ENCODE data around the gene ZNF609. TPM values are rescaled to one million over a fixed set of nuclear protein-coding genes. Genes with fewer than 3 reads are reported as not detected.
A peak's percentile ranks its signal among the peaks of the same experiment; 100 is the strongest.

ZNF609 gene
- total and polyA plus RNA-seq, 2 of the 13 experiments (the other 11 are each of a cell fraction or from before 2014, with no cell fraction given), result 8.9 to 9.9 TPM

DNA sequence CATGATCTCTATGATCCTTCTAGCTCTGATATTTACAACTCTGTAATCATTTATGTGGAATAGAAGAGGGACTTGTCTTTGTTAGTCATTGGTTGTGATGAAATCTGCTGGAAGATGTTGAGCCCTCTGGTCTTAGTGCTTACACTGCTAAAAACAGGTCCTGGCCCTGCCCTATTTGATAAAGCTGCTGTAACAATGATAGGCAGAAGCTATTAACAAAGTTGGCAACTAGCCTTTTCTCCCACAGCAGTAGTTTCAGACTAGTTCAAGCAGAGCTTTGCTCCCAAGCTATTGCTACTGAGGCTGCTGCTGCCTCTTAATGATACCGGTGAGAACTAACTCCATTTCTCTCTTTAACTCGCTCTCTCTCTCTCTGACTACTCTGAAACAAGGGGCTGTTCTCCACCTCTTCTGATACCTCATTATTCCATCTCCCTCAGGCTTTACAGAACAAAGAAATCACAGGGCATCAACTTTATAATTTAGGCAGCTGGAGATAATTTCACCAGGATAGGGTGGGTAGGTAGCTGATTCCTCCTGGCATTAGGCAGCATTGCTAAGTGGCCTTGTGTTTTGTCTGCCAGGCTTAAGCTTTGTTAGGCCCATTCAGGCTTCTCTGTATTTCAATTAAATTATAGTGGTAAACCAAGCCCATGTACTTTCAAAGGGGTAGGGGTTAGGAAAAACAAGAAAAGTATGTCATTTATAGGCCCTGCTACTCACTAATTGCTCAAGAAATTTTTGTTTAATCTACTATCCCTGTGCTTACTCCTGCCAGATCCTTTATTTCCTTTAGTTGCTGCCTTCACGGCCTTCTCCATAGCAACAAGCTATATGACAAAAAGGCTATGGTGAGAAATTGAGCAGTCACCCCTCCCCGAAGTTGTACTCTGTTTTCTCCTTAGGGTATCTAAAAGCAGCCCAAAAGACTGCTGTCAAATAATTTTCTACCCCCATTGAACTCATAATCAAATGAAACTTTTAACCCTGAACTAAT lies 175.4 kb downstream of the ZNF609 start (continued):
- TF ChIP-seq, protein P1, sequence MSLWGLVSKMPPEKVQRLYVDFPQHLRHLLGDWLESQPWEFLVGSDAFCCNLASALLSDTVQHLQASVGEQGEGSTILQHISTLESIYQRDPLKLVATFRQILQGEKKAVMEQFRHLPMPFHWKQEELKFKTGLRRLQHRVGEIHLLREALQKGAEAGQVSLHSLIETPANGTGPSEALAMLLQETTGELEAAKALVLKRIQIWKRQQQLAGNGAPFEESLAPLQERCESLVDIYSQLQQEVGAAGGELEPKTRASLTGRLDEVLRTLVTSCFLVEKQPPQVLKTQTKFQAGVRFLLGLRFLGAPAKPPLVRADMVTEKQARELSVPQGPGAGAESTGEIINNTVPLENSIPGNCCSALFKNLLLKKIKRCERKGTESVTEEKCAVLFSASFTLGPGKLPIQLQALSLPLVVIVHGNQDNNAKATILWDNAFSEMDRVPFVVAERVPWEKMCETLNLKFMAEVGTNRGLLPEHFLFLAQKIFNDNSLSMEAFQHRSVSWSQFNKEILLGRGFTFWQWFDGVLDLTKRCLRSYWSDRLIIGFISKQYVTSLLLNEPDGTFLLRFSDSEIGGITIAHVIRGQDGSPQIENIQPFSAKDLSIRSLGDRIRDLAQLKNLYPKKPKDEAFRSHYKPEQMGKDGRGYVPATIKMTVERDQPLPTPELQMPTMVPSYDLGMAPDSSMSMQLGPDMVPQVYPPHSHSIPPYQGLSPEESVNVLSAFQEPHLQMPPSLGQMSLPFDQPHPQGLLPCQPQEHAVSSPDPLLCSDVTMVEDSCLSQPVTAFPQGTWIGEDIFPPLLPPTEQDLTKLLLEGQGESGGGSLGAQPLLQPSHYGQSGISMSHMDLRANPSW (CRISPR knock-in tag; IDR thresholded peaks at IDR 0.05; ENCODE audit: borderline replicate concordance), result no peak
- no peak for TF ChIP-seq KAT2B (IDR thresholded peaks at IDR 0.05; ENCODE audit: borderline replicate concordance, low read depth, low read length)
- peak; percentile 49; the same call in 1 of the 2 replicates for TF ChIP-seq CEBPG (CRISPR knock-in tag; IDR thresholded peaks at IDR 0.05)
- TF ChIP-seq ZNF839 (CRISPR knock-in tag; IDR thresholded peaks at IDR 0.05; ENCODE audit: borderline replicate concordance), result no peak
- TF ChIP-seq FOXM1 (CRISPR knock-in tag; IDR thresholded peaks at IDR 0.05), result no peak
- no peak for TF ChIP-seq GFI1 (CRISPR knock-in tag; IDR thresholded peaks at IDR 0.05; ENCODE audit: borderline replicate concordance)
- no peak for TF ChIP-seq MIXL1 (CRISPR knock-in tag; IDR thresholded peaks at IDR 0.05)
- no peak for TF ChIP-seq PHB2 (IDR thresholded peaks at IDR 0.05; ENCODE audit: partially characterized antibody)
- no peak for TF ChIP-seq IRF2 (CRISPR knock-in tag; IDR thresholded peaks at IDR 0.05)
- TF ChIP-seq, protein P2, sequence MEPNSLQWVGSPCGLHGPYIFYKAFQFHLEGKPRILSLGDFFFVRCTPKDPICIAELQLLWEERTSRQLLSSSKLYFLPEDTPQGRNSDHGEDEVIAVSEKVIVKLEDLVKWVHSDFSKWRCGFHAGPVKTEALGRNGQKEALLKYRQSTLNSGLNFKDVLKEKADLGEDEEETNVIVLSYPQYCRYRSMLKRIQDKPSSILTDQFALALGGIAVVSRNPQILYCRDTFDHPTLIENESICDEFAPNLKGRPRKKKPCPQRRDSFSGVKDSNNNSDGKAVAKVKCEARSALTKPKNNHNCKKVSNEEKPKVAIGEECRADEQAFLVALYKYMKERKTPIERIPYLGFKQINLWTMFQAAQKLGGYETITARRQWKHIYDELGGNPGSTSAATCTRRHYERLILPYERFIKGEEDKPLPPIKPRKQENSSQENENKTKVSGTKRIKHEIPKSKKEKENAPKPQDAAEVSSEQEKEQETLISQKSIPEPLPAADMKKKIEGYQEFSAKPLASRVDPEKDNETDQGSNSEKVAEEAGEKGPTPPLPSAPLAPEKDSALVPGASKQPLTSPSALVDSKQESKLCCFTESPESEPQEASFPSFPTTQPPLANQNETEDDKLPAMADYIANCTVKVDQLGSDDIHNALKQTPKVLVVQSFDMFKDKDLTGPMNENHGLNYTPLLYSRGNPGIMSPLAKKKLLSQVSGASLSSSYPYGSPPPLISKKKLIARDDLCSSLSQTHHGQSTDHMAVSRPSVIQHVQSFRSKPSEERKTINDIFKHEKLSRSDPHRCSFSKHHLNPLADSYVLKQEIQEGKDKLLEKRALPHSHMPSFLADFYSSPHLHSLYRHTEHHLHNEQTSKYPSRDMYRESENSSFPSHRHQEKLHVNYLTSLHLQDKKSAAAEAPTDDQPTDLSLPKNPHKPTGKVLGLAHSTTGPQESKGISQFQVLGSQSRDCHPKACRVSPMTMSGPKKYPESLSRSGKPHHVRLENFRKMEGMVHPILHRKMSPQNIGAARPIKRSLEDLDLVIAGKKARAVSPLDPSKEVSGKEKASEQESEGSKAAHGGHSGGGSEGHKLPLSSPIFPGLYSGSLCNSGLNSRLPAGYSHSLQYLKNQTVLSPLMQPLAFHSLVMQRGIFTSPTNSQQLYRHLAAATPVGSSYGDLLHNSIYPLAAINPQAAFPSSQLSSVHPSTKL (CRISPR knock-in tag; IDR thresholded peaks at IDR 0.05), result no peak
- no peak for TF ChIP-seq HOXA3 (CRISPR knock-in tag; IDR thresholded peaks at IDR 0.05)
- TF ChIP-seq, protein P3, sequence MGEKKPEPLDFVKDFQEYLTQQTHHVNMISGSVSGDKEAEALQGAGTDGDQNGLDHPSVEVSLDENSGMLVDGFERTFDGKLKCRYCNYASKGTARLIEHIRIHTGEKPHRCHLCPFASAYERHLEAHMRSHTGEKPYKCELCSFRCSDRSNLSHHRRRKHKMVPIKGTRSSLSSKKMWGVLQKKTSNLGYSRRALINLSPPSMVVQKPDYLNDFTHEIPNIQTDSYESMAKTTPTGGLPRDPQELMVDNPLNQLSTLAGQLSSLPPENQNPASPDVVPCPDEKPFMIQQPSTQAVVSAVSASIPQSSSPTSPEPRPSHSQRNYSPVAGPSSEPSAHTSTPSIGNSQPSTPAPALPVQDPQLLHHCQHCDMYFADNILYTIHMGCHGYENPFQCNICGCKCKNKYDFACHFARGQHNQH (CRISPR knock-in tag; IDR thresholded peaks at IDR 0.05), result no peak
- TF ChIP-seq MEF2D (CRISPR knock-in tag; IDR thresholded peaks at IDR 0.05), result no peak
- TF ChIP-seq, protein P4, sequence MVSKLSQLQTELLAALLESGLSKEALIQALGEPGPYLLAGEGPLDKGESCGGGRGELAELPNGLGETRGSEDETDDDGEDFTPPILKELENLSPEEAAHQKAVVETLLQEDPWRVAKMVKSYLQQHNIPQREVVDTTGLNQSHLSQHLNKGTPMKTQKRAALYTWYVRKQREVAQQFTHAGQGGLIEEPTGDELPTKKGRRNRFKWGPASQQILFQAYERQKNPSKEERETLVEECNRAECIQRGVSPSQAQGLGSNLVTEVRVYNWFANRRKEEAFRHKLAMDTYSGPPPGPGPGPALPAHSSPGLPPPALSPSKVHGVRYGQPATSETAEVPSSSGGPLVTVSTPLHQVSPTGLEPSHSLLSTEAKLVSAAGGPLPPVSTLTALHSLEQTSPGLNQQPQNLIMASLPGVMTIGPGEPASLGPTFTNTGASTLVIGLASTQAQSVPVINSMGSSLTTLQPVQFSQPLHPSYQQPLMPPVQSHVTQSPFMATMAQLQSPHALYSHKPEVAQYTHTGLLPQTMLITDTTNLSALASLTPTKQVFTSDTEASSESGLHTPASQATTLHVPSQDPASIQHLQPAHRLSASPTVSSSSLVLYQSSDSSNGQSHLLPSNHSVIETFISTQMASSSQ (IDR thresholded peaks at IDR 0.05; ENCODE audit: low read depth), result peak; percentile 2; the same call in 1 of the 2 replicates
- TF ChIP-seq, protein P4 (CRISPR knock-in tag; IDR thresholded peaks at IDR 0.05; ENCODE audit: borderline replicate concordance), result no peak
- no peak for TF ChIP-seq MBD4 (IDR thresholded peaks at IDR 0.05; ENCODE audit: borderline replicate concordance, low read length)
- TF ChIP-seq ZFP36 (IDR thresholded peaks at IDR 0.05; ENCODE audit: borderline replicate concordance, low read depth, low read length, partially characterized antibody), result no peak
